Activated CD4-positive, alpha-beta T cell treated with anti-CD3 and anti-CD28 coated beads, Interleukin-2, amount 50 U/mL, for 16 hours (primary cell): Measurements from ENCODE around the gene MGME1.

Source experiments
- DNase-seq: peaks from one replicate; pipeline ENCODE4 v3.0.0-alpha.2; 2020

The MGME1 gene, protein sequence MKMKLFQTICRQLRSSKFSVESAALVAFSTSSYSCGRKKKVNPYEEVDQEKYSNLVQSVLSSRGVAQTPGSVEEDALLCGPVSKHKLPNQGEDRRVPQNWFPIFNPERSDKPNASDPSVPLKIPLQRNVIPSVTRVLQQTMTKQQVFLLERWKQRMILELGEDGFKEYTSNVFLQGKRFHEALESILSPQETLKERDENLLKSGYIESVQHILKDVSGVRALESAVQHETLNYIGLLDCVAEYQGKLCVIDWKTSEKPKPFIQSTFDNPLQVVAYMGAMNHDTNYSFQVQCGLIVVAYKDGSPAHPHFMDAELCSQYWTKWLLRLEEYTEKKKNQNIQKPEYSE

DNA sequence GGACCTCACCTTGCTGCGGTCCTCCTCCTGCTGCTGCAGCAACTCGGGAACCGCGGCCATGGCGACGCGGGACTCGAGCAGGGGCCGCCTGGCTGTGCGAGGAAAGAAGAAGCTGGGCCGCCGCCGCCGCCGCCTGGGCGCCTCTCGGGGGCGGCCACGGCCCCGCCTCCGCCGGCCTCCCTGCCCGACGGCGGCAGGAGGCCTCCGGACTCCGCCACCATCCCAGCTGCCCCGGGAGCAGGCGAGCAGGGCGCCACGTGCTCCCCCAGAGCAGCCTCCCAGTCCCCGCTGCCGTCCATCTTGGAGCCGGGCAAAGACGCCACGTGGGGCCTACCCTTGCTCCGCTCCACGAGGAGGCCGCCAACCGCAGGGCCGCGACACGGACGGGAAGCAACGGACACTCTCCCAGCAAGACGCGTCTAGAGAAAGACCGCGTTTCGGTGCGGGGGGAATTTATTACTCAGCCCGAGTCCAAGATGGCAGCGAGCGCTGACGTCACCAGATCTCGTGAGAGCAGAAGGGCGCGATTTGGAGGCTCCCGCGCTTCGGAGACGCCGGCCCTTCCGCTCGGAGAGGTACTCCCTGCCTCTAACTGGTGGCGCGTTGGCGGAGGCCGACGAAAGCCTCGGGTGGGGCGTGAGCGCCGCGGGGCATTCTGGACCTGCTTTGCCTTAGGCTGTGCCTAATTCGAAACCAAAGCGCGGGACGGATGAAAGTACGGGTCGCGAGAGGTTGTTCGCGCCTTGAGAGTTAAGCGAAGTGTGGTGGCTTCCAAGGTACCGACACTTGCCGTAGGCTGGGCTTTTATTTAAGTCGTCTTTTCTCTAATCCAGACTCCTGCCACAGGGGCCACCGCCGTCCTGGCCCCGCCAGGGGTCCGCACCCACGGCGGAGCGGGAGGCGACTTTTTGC is at the start of gene MGME1, which contains the start of gene SNX5:
Gene MGME1, plus strand, starts transcription at position 653 of the 912 bp plus-strand sequence. CDS start 842 bp downstream, outside the sequence.
Gene SNX5, minus strand, starts transcription at position 429 of the 912 bp plus-strand sequence. Its CDS starts 369 bp downstream, at position 60.
- DNase-seq = peak; percentile 100

DNA sequence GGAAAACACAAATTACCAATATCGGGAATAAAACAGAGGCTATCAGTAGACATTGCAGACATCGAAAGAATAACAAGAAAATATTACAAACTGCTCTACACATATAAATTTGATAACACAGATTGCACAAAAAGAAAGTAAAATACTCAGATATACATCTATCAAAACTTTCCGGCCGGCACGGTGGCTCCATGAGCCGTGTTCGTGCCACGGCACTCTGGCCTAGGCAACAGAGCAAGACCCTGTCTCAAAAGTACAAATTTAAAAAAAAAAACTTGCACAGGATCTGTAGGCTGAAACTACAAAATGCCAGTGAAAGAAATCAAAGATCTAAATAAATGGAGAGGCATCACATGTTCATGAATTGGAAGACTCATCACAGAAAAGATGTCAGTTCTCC is 49.7 kb upstream of the MGME1 start:
- no peak for DNase-seq

DNA sequence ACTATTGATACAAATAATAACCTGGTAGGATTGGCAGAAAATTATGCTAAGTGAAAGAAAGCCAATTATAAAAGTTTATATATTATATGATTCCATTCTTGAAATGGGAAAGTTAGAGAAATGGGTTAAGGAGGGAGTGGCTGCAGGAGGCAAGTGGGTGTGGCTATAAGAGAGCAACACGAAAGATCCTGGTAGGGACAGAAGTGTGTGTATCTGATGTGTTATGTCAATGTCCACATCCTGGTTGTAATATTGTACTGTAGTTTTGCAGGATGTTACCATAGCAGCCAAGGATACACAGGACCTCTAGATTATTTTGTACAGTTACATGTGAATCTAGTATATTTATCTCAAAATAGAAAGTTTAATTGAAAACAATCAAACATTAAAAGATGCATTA is 47.0 kb upstream of the MGME1 start:
- DNase-seq = no peak

DNA sequence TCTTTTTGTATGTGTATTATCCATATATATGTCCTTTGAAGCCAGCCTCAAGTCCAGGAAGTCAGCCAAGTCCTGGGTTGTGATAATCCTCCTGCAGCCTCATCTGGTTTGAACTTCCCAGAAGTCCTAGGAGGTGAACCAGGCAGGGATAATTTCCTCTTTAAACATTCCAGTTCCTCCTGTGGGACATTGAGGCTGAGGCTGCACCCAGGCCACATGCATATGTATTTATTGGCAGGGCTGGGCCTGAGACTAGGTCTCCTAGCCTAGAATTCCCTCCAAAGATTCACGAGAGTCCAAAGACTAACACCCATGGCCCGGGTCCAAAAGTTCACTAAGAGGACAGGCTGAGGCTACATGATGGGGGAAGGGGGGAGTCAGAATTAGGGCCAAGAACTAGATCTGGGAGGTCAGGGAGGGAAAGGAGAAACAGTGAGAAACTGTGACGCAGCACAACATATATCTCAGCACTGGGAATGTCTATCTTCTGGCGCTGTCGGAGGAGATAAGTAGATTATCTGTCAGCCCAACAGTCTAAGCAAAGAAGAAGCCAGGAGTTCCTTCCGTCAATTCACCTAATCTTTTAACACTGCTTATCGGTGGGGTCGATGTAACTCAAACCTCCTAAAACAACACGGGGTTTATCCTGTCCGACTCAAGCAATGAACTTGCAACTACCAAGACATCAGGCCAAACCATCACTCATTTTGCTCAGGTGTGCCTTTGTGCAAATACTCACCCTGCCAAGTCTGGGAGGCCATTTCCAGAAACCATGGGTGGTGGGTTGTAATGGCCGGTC is 43.5 kb upstream of the MGME1 start:
- no peak for DNase-seq

DNA sequence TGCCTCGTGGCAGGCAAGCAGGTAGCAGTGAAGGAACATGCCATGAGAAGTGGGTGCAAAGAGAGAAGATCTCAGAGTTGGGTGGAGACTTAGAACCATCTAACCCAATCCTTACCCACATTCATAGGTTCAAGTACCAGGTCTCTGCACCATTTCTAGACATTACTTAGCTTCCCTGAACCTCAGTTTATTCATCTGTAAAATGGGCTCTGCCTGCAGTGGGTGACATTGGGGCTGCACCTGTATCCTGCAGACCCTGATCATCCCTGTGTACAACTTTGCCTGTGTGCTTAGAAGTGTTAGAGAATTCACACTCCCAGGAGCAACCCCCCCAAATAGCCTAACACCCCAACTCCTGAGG is 42.9 kb upstream of the MGME1 start:
- no peak for DNase-seq

DNA sequence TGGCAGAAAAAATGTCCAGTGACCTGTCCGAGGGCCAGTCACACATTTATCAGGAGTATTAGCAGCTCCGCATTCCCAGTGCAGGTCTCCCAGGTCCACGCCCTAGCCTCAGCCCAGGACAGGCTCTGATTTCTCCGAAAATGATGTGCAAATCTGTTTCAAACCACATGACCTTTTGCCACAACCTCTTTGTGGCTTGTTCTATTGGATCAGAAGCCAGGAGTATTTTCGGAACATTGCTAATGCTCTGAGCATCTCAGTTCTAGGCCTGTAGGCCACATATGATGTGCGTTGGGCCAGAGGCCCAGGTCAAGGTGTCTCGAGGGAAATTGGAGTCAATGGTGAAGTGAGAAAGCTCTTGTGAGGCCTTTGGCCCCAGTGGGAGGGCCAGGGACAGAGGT is 40.6 kb upstream of the MGME1 start:
- DNase-seq = no peak

DNA sequence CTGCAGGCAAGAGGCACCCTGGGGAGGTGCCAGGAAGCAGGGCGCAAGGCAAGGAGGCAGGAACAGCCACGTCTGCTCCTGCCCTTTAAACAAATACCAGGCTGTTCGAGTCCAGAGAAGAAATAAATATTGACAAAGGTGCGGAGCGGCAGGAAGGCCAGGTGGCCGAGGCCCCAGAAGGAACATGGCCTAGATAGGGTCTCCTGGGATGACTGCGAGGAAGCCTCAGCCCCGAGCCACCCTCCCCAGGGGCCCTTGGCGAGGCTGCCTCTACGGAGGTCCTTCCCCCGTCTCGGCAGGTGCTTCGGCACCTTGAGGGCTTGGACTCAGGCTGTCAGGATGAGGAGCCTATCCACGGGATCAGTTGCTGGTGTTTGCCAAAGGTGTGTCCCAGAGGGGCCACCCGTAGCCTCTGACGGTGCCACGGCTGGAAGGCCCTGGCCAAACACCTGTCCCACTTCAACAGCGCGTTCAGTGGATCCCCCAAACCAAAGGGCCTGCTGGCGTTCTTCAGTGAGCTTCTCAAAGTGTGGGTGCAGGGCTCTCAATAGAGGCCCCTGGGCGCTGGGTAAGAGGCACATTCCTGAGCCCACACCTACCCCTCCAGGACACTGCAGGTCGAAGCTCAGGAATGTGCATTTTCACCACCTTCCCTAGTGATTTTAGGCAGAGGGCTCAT is 40.0 kb upstream of the MGME1 start:
- DNase-seq = no peak

DNA sequence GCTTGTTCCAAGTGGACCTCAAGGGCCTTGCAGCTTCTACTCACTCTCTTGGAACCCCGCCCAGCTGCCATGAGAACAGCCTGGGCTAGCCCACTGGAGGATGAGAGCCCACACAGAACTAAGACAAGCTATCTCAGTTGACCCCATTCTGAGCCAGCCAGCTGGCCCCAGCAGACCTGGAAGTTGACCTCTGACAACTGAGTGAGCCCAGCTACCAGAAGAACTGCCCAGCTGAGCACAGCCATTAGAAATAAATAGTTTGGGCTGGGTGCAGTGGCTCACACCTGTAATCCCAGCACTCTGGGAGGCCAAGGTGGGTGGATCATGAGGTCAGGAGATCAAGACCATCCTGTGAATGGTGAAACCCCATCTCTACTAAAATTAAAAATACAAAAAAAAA is 37.3 kb upstream of the MGME1 start:
- no peak for DNase-seq

DNA sequence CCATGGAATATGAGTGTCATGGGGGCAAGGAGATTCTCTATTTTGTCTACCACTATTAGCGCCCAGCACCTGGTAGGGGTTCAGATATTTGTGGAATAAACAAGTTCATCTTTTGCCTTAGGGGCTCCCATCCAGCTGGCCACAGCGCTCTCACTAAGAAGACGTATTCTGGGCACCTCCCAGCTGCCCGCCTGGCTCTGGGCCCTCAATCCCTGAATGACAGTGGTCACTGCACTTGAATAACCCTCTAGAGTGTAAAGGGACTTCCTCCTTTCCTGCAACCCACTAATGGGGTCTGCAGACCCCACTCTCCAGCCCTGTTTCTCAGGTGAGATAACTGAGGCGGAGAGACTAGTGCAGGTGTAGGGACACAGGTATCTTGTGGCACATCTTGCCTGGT is 36.4 kb upstream of the MGME1 start:
- DNase-seq = no peak

DNA sequence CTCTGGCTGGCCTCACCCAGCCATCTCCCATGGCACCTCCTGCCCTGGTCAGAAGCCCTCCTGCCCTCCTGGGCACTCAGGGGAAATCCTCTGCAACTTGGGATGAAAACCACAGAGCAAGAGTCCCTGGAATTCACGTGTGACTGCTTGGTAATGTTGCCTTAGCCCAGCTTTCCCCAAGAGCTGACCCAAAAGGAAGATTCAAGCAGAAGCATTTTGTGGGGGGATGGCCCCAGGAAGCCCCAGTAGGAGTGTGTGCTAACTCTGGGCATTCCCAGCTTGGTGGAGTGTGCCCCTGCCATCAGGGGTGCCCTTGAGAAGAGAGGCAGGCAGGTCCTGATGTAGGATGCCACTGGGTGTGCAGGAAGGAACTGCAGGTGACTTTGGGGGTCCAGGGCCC is 35.7 kb upstream of the MGME1 start:
- no peak for DNase-seq

DNA sequence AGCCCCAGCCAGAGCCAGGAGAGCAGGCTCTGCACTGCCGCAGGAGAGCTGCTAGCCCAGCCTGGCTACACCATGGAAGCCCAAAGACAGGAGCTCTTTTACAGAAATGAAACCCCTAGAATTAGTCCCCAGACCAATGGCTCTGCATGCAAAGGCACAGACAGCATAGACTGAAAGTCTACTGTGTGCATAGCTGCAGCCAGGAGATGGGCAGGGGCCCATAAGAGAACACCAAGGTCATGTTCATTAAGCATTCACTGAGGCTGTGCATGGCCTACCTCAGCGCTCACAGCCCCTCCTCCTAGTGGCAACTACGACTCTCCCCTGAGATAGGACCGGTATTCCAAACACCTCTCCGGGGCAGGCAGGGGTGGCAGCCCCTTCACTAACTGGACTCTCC is 35.1 kb upstream of the MGME1 start:
- DNase-seq = no peak

DNA sequence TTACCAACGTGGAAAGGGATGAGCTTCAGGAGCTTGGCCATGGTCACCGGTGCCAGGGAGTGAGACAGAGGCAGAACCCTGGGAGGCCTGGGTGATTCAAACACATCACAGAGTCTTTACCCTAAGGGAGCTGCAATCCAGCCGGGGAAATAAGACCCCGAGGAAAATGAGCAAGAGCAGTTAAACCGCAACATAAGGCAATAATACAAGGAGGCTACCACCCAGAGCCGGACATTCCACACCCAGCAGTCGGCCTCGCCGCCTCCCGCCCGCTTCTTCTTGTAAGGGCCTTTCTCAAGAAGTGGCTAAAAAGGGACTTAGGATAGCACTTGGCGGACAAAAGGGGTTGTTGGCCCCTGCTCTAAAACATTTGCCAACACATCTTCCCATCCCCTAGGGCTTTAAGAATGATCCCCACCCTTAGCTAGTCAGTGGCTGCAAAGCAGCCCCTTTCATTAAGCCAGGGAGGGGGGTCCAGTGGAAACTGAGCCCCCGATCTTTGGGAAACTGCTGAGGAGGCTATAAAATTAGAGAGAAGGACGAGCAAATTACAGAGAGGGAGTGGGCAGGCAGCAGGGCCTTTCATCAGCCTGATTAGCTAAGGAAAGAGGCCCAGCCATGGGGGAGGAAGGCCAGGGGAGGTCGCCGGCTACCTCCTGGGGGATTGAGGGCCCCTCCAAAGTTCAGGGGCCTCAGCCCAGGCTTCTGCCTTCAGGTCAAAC is 34.5 kb upstream of the MGME1 start:
- no peak for DNase-seq

DNA sequence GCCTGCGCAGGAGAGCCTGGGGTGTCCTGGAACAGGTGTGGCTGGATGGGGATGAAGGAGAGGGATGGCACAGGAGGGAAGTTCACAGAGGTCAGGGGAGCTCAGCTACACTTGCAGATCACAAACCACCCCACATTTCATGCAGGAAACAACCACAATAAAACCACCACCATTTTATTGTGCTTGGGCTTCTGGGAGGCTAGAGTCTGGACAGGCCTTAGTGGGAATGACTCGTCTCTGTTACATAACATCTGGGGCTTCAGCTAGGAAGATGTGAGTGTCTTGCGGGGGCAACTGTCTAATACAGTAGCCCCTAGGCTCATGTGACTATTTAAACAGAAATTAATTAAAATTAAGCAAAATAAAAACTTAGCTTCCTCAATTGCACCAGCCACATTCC is 33.6 kb upstream of the MGME1 start:
- no peak for DNase-seq

DNA sequence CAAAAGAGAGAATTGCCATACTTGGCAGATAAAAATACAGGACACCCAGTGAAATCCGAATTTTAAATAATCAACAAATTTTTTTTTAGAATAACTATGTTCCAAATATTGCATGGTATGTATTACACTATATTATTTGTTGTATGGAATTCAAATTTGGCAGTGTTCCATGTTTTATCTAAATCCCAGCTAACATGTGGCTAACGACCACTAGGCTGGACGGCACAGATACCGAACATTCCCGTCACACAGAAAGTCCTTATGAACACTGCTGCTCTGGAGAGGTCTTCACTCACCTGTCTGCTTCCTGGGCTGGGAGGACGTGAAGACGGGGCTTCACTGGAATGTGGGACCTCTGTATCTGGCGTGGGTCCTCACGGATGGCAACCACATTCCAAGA is 33.1 kb upstream of the MGME1 start:
- DNase-seq = no peak

DNA sequence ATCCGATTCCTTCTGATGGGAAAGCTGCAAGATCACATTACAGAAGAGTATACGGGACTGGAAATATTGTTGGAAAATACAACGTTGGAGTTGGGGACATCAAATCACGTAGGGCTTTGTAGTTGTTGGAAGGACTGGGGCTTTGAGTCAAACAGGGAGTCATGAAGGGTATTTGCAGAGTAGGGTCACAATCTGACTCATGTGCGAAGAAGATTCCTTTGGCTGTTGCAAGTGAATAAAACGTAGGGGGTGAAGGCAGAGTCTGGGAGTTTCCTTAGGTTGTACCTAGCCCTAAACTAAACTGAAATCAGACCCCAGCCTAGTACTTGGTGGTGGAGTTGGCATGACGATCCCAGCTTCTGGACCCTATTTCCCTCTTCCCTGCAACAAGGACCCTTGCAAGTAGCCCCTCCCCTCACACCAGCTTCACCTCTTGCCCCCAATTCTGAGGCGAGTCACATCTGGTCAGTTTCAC is 32.5 kb upstream of the MGME1 start:
- DNase-seq = no peak

DNA sequence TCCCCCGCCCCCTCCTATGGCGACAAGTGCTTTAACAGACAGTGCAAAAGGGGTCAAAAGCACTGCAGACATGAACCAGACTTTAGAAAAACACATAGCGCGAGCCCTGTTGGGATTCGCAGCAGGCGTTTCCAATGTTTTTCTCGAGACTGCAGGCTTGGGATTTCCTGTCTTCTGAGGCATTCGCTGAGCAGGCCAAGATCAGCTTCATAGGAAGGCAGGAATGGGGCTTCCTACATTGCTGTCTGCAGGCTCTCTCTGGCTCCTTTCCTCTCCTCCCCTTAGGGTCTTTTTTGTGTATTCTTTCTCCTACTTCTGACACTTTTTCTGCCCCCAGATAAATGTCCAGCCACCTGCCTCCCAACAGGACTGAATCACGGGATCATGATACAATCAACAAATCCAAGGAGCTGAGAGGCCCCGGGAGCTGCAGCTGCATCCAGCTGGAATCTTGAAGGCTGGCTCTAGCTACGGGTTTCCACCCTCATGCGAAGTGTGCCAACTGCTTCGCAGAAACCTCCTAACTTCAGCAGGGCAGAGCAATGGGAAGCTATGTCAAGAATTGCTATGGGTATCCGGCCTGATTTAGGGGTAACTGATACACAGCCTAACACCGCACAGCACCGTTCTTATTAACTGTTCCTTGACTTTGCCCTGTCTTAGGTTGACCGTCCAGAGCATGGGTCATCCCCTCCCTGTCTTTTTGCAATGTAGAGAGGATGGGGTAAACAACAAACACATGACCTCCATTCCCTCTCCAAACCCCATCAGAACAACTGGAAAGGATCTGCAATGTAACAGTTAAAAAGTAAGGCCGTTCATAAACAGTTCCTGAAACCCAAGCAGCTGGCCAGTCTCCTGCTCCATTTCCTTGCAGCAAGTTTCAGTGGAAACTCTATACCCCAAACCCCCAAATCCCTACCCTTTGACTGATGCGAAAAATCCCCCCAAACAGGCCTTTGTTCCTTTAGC is 31.8 kb upstream of the MGME1 start:
- no peak for DNase-seq

DNA sequence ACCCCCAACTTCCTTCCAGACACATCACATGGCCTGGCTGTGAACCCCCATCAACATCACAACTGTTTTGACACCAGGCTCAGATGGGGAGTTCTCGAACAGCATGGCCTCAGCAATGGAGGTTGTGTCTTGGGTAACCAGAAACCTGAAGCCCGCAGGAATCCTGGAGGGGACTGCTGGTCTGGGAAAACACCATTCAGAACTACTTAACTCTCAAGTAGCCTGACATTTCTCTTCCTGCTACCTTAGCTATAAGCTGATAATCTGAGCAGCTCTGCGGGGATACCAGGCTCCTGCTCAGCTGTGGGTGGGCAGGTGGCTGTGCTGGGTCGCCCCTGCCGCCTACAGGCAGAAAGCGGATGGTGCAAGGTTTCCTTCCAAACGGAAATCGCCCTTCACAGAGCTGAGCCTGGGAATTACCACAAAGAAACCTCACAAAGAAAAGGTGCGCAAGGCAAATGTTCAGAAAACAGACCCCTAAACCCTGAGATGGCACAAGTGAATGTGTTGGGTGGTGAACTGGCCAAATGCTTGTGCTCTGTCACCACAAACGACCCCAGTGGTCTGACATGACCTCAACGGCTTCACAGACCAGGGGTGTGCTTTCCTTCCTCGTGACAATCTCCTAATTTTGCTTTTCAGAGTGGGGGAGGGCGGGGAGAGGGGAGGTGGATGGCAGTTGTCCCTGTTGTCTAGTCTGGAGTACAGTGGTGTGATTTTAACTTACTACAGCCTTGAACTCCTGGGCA is 29.8 kb upstream of the MGME1 start:
- peak; percentile 64 for DNase-seq

DNA sequence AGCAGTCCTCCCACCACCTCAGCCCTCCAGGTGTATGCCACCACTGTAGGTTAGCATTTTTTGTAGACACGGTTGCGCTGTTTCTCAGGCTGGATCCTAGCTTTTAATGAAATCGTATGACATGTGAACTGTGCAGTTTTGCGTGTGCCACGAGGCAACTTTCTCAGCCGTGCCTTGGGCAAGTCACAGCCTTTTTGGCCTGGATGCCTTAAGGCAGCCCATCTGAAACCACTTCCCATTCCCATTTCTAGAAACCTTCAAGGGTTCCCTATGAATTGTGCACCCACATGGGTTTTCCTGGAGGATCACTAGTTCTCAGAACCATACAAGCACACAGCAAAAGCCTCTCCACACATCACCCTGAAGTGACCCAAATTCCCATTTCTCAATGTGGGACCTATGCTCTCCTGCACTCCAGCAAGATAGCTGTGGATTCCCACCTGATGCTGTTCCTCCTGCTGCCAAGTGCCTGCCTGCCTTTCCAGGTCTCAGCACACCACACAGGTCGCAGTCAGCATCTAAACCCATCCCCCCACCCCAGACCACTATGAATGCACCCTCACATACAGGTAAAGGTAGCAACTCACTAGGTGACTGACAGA is 29.1 kb upstream of the MGME1 start:
- DNase-seq = no peak

DNA sequence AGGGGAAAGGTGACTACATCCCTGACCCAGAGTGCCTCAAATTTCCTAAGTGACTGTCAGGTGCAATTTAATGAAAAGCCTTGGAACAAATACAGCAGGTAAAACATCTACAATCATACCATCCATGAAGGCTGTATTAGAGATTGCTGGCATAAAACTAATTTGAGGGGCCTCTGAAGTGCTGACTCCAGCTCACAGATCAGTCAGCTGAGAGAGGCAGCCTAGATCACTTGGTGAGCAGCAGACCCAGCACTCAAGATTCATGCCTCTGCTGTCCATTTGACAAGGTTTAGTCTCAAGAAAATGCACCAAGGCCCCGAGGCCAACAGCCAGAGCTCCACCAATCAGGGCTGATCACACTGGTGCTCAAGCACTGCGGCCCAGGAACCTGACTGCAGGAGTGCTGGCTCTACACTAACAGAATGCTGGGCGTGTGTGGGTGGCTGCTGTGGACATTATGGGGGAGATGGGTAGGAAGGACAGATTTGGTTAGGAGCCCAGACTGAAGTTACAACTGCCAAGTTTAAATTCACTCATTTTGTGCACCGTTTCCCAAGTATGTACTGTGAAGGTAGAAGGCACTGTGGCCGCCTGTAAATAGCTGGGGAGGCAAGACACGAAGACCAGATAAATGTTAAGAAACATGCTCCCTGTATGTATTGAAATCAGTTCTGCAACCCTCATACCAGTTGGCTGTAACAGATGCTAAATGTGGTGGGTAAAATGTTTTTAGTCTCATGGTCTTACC is 28.4 kb upstream of the MGME1 start:
- DNase-seq = no peak
